Metanephros (tissue), 1 donor: Measurements from ENCODE around the gene GNB3. TPM values are rescaled to one million over a fixed set of nuclear protein-coding genes. Genes with fewer than 3 reads are reported as not detected.

Source experiments
- total RNA-seq: library from RNA; depleted of rRNA; stranded (reverse); fragments of >200 nt; gene quantifications from one replicate; pipeline ENCODE4 v1.2.3, GENCODE V29; 2014

The GNB3 gene
- 3.7 TPM for total RNA-seq

DNA sequence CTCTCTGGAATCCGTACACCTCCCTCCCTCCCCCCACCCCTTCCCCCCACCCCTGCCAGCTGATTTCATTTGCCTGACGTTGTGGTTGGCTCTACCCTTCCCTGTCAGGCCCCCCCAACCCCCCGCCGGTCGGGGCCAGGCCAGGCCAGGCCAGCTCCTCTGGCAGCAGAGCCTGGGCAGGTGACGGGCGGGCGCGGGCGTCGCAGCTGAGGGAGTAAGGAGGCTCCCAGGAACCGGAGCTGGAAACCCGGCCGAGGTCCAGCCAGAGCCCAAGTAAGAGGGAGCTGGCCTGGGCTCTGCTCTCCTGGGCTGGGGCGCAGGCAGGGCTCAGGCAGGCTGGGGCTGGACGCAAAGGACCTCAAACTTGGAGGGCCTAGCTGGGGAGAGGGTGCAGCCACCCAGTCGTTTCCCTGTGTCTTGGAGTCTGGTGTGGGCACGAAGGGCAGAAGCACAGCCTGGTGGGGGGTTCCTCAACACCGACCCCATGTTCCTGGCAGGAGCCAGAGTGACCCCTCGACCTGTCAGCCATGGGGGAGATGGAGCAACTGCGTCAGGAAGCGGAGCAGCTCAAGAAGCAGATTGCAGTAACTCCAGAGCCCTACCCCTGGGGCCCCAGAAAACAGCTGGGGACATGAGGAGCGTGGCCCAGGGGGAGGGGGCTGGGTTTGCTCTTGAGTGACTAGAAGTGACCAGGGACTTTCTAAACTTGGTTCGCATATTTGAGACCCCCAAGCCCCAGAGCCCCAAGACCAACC is at the start of gene GNB3:
GNB3 (plus strand) TSS at position 165 of the 755 bp plus-strand sequence; CDS start at position 528, 363 bp downstream.

GRCh38 chr12:6821591-6822425 is 18.9 kb upstream of the GNB3 start, which contains the start of gene GPR162:
GPR162 (plus strand) TSS chr12:6821821; CDS start chr12:6823899, 2,078 bp downstream.

DNA sequence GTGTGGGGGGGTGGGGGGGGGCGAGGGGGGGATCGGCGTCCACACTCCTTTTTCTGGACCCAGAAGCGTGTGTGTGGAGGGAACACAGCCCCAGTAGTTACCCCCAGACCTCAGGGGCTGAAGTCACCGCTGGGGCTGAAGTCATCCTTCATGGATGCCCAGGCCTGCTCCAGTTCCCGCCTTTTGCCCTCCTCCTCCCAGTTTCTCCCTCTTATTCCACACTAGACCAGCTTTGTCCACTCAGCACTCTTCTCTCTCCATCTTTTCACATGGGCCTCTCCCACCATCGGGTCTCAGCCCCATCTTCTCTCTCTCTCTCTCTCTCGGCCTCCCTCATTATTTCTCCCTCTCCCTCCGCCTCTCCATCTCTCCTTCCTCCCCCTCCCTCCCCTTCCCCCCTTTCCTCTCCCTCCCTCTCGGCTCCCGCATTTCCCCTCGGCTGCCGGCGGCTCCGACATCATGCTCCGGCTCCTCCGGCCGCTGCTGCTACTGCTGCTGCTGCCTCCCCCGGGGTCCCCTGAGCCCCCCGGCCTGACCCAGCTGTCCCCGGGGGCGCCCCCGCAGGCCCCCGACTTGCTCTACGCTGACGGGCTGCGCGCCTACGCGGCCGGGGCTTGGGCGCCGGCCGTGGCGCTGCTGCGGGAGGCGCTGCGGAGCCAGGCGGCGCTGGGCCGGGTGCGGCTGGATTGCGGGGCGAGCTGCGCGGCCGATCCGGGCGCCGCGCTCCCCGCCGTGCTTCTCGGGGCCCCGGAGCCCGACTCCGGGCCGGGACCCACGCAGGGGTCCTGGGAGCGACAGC is 12.5 kb upstream of the GNB3 start, which contains the start of gene P3H3:
P3H3 (plus strand) TSS at position 426 of the 799 bp plus-strand sequence; CDS start at position 460, 34 bp downstream.

GRCh38 chr12:6851153-6851920 is 10.6 kb downstream of the GNB3 start, which contains the start of gene CDCA3:
CDCA3 (minus strand) TSS chr12:6851286; CDS start chr12:6850952, 334 bp downstream.

DNA sequence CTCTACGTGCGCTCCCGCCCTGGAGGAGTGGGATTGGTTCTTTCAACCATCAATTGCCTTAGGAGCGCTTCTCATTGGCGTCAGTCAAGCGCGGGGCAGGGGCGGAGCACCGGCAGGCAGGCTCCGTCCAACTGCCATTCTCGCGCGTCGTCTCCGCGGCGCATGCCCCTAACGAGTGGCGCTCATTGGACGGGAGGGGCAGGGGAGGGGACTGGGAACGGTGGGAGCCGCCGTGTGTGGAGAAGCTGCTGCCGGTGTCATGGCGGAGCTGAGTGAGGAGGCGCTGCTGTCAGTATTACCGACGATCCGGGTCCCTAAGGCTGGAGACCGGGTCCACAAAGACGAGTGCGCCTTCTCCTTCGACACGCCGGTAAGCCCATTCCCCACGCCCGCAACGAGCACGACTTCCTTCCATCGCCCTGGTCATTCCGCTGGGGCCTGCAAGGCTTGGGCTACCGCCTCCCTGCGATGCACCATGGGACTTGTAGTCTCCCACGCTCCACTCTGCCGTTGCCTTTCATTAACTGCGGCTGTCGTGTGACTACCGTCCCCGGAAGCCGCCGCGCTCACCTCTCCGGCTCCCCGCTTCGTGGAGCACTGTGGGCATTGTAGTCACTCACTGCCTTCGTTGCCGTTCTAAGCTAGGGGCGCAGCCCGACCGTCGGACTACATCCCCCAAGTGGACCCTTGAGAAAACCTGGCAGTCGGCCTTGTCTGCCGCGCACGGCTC is 11.4 kb downstream of the GNB3 start, which contains the start of gene USP5:
USP5 (plus strand) TSS at position 230 of the 730 bp plus-strand sequence; CDS start at position 260, 30 bp downstream.

DNA sequence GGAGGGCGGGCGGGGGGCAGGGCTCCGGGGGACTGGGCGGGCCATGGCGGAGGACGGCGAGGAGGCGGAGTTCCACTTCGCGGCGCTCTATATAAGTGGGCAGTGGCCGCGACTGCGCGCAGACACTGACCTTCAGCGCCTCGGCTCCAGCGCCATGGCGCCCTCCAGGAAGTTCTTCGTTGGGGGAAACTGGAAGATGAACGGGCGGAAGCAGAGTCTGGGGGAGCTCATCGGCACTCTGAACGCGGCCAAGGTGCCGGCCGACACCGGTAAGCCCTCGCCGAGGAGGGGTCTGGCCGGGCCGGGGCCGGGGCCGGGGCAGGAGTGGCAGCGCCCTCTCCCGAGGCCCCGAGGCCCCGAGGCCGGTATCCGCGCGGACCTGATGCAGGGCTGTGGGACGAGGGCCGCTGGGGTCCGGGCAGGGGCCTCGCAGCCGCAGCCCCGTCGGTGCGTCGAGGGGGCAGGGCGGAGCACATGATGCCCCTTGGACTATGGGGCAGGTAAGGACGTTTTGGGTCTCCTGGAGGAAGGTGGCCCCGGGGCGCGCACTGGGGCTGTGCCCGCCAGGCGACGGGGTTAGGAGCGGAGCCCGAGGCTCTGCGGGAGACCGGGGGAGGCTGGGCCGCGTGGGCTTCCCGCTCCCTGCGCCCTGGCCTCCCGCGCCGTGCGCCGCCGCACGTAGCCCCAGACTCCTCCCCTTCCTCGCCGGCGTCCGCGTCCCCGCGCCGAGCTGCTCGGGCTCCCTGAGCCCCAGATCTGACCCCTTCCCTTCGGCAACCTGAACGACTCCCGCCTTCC is 26.9 kb downstream of the GNB3 start, which contains the start of gene TPI1:
TPI1 (plus strand) TSS at position 119 of the 798 bp plus-strand sequence; CDS start at position 155, 36 bp downstream.

DNA sequence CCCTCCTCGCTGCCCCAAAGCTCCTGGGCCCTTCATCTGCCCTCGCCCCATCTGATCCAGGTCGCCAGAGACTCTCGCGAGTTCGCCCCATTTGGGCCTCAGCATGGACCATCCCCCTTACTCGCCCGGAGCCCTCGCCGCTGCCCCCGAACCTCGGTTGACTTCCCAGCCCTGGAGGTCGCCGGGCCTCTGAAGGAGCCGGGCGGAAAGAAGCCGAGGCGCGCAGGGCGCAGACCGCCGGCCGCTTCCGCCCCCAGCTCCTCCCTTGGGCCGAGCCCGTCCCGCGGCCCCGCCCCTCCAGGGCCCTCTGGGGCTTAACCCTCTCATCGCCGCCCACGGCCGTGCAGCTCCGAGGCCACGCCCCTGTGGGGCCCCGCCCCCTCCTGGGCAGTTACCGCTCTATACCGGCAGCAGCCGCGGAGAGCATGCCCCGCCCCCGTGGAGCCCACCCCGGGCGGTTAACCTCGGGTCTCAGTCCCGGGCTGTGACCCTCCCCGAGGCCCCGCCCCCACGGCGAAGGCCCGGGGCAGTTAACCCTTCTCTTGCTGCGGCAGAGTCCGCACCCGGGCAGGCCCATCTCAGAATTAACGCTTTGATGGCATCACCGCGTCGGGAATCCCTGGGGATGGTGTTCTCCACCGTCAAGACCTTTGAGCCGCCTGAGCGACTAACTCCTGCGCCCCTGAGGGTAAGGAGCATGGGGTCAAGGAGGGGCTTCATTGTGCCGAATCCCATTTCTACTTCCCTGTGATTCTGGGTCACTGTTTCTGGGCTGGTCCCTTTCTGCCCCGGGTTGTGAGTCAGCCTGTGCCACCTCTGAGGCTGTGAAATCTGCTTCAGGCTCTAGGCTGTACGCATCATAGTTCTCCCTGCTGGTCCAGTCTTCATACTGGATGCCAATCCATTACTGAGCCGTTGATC is 32.6 kb downstream of the GNB3 start, which contains the start of gene SPSB2:
SPSB2 (minus strand) TSS at position 210 of the 921 bp plus-strand sequence. CDS start 402 bp downstream, outside the sequence.

Other genes with a start within 250 kb of the GNB3 start
- 230 TPM for gene CHD4, start 233.5 kb upstream of the GNB3 start, total RNA-seq
- 2.2 TPM for gene LPAR5, start 205.0 kb upstream of the GNB3 start, total RNA-seq
- gene ACRBP, start 193.5 kb upstream of the GNB3 start, total RNA-seq, result 2.3 TPM
- gene ING4, start 177.8 kb upstream of the GNB3 start, total RNA-seq, result 48.6 TPM
- gene ZNF384, start 151.6 kb upstream of the GNB3 start, total RNA-seq, result 31.5 TPM
- 2.0 TPM for gene PIANP, start 140.1 kb upstream of the GNB3 start, total RNA-seq
- gene COPS7A, start 116.9 kb upstream of the GNB3 start, total RNA-seq, result 47.0 TPM
- gene MLF2, start 87.8 kb upstream of the GNB3 start, total RNA-seq, result 86.4 TPM
- gene PTMS, start 74.6 kb upstream of the GNB3 start, total RNA-seq, result 61.1 TPM
- 0.47 TPM for gene LAG3, start 68.4 kb upstream of the GNB3 start, total RNA-seq
- gene CD4, start 51.4 kb upstream of the GNB3 start, total RNA-seq, result 18.3 TPM
- 13.5 TPM for gene GPR162, start 19.1 kb upstream of the GNB3 start, total RNA-seq
- gene P3H3, start 12.5 kb upstream of the GNB3 start, total RNA-seq, result 29.5 TPM
- 18.0 TPM for gene CDCA3, start 10.4 kb downstream of the GNB3 start, total RNA-seq
- gene USP5, start 11.2 kb downstream of the GNB3 start, total RNA-seq, result 49.5 TPM
- 430 TPM for gene TPI1, start 26.6 kb downstream of the GNB3 start, total RNA-seq
- 11.3 TPM for gene SPSB2, start 32.4 kb downstream of the GNB3 start, total RNA-seq
- gene LRRC23, start 63.9 kb downstream of the GNB3 start, total RNA-seq, result 7.8 TPM
- 5.7 TPM for gene ENO2, start 73.7 kb downstream of the GNB3 start, total RNA-seq
- 77.0 TPM for gene ATN1, start 87.0 kb downstream of the GNB3 start, total RNA-seq
- not detected for gene RNU7-1, start 102.9 kb downstream of the GNB3 start, total RNA-seq
- 146 TPM for gene C12orf57, start 103.1 kb downstream of the GNB3 start, total RNA-seq
- gene PTPN6, start 110.4 kb downstream of the GNB3 start, total RNA-seq, result 21.1 TPM
- gene PHB2, start 129.7 kb downstream of the GNB3 start, total RNA-seq, result 186 TPM
- gene EMG1, start 130.0 kb downstream of the GNB3 start, total RNA-seq, result 26.9 TPM
- gene LPCAT3, start 177.6 kb downstream of the GNB3 start, total RNA-seq, result 32.3 TPM
- 87.9 TPM for gene C1S, start 219.8 kb downstream of the GNB3 start, total RNA-seq